Skeletal muscle tissue (tissue), 4 donors: ENCODE data around the gene RAF1. TPM values are rescaled to one million over a fixed set of nuclear protein-coding genes. Genes with fewer than 3 reads are reported as not detected.
"Not testable (repeated sequence)": the region's sequence is repeated elsewhere in the genome, so short reads cannot be mapped to it uniquely, and the experiment has no call there.

ENCODE experiments used
- H3K27ac ChIP-seq: one replicate; pipeline ENCODE4 v1.7.0; 2013; ENCODE audit warnings: mild to moderate bottlenecking, low read depth, low read length, inconsistent platforms
- H3K27me3 ChIP-seq, 3 donors: one replicate each; pipeline ENCODE4 v1.7.0; 2013; ENCODE audit warnings: low read length in 3 of 3; ENCODE audit not compliant: control insufficient read depth in 3 of 3, insufficient read depth in 3 of 3
- H3K36me3 ChIP-seq, 3 donors: one replicate each; pipeline ENCODE4 v1.7.0; 2013; ENCODE audit warnings: low read length in 3 of 3; ENCODE audit not compliant: control insufficient read depth in 3 of 3, insufficient read depth in 3 of 3
- H3K4me1 ChIP-seq, 3 donors: one replicate each; pipeline ENCODE4 v1.7.0; 2013; ENCODE audit warnings: low read length in 3 of 3, mild to moderate bottlenecking in 3 of 3; ENCODE audit not compliant: control insufficient read depth in 3 of 3, insufficient read depth in 3 of 3
- H3K4me3 ChIP-seq, 3 donors: one replicate each; pipeline ENCODE4 v1.7.0; 2013; ENCODE audit warnings: low read length in 3 of 3
- H3K9ac ChIP-seq, 3 donors: one replicate each; pipeline ENCODE4 v1.7.0; 2013; ENCODE audit warnings: low read length in 3 of 3, mild to moderate bottlenecking in 3 of 3, moderate library complexity in 2 of 3, low read depth in 1 of 3
- H3K9me3 ChIP-seq, 3 donors: one replicate each; pipeline ENCODE4 v1.7.0; 2013; ENCODE audit warnings: low read length in 3 of 3; ENCODE audit not compliant: control insufficient read depth in 3 of 3
- total RNA-seq: library from RNA; depleted of rRNA; stranded (reverse); fragments of >200 nt; gene quantifications from one replicate; pipeline ENCODE4 v1.2.3, GENCODE V29; 2014
- donor health status: Osteomylitis.

Gene RAF1
- total RNA-seq, 1 donor from 2014 or later = 131 TPM

DNA sequence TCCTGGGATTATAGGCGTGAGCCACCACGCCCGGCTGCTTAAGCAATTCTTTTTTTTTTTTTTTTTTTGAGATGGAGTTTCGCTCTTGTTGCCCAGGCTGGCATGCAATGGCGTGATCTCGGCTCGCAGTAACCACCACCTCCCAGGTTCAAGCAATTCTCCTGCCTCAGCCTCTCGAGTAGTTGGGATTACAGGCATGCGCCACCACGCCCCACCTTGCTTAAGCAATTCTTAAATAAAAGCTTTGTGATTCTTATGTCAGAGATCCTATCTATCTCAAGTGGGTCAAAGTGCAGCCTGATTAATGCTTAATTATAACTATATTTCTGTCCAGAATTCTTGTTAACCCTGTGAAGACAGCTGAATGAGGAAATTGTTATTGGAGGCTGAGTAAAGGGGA, 37.7 kb upstream of the RAF1 start:
- not testable (repeated sequence) for H3K4me3 ChIP-seq, H3K27me3 ChIP-seq, H3K36me3 ChIP-seq, H3K9ac ChIP-seq, H3K27ac ChIP-seq, H3K9me3 ChIP-seq
- peaks cover 5 to 20% (median 11%) of the 10 kb centered on the region in 3 donors for H3K4me1 ChIP-seq

GRCh38 chr3:12700800-12701199, 36.9 kb upstream of the RAF1 start:
- H3K27me3 ChIP-seq = no peaks in the 10 kb centered on the region
- H3K4me3 ChIP-seq = no peak overlapping the region
- no peak overlapping the region for H3K27ac ChIP-seq
- H3K4me1 ChIP-seq = peaks cover 0 to 14% (median 8%) of the 10 kb centered on the region in 3 donors
- no peak overlapping the region for H3K9ac ChIP-seq
- no peaks in the 10 kb centered on the region for H3K9me3 ChIP-seq
- H3K36me3 ChIP-seq = no peaks in the 10 kb centered on the region

DNA sequence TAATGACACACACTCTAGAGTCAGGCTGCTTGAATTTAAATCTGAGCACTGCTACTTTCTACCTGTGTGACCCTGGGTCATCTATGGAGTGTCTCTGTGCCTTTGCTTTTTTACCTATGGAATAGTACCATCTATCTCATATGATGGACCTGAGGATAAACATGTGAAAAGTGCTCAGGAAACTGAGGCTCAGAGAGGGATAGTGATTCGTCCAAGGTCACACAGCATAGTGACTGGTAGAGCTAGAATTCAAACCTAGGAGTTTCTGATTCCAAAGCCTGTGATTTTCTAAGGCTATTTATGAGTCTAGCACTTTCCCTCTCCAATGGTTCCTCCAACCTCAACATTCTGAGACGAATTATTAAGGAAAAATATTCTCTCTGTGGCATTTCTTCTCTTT, 32.0 kb upstream of the RAF1 start:
- H3K4me3 ChIP-seq = no peak overlapping the region
- no peaks in the 10 kb centered on the region for H3K36me3 ChIP-seq
- H3K4me1 ChIP-seq = peaks cover 5 to 21% (median 15%) of the 10 kb centered on the region in 3 donors
- H3K27me3 ChIP-seq = no peaks in the 10 kb centered on the region
- no peaks in the 10 kb centered on the region for H3K9me3 ChIP-seq
- H3K27ac ChIP-seq = no peak overlapping the region
- no peak overlapping the region for H3K9ac ChIP-seq

GRCh38 chr3:12695112-12695511, 31.2 kb upstream of the RAF1 start:
- peak overlapping the region; percentile 81 for H3K27ac ChIP-seq
- H3K9me3 ChIP-seq = no peaks in the 10 kb centered on the region
- H3K4me1 ChIP-seq = peaks cover 5 to 21% (median 15%) of the 10 kb centered on the region in 3 donors
- no peak overlapping the region for H3K4me3 ChIP-seq
- no peaks in the 10 kb centered on the region for H3K36me3 ChIP-seq
- peak overlapping the region in 2 of 3 donors; percentile 47 to 80 for H3K9ac ChIP-seq
- no peaks in the 10 kb centered on the region for H3K27me3 ChIP-seq

- Histone ChIP-seq H3K27me3 (no peaks in the 10 kb centered on the region), H3K9me3 (no peaks in the 10 kb centered on the region), H3K9ac (no peak overlapping the region), H3K27ac (no peak overlapping the region), H3K4me1 (peaks cover 5 to 21% (median 15%) of the 10 kb centered on the region in 3 donors), H3K36me3 (no peaks in the 10 kb centered on the region), H3K4me3 (no peak overlapping the region)
Measured at GRCh38 chr3:12692444-12692843, 28.5 kb upstream of the RAF1 start.

DNA sequence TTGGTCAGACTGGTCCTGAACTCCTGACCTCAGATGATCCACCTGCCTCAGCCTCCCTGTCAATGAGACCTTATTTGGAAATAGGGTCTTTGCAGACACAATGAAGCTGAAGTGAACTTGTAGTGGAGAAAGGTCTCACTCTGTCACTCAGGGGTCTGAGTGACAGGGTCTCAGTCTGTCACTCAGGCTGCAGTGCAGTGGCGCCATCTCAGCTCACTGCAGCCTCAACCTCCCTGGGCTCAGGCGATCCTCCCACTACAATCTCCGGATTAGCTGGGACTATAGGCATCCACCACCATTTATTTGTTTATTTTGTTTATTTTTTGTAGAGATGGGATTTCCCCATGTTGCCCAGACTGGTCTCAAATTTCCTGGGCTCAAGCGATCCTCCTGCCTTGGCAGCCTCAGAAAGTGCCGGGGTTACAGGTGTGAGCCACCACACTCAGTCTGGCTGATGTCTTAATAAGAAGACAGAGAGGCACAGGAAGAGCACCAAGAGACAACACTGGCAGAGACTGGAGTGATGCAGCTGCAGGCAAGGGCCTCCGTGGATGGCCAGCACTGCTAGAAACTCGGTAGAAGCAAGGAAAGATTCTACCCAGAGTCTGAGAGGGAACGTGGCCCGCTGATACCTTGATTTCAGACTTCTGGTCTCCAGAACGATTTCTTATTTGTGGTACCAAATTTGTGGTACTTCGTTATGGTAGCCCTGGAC, 26.2 kb upstream of the RAF1 start:
- no peak overlapping the region for H3K4me3 ChIP-seq
- H3K27me3 ChIP-seq = no peaks in the 10 kb centered on the region
- no peaks in the 10 kb centered on the region for H3K36me3 ChIP-seq
- H3K9me3 ChIP-seq = no peaks in the 10 kb centered on the region
- H3K27ac ChIP-seq = no peak overlapping the region
- peaks cover 5 to 20% (median 15%) of the 10 kb centered on the region in 3 donors for H3K4me1 ChIP-seq
- peak overlapping the region in 1 of 3 donors; percentile 40 for H3K9ac ChIP-seq

- Histone ChIP-seq H3K9ac (peak overlapping the region in 1 of 3 donors; percentile 16), H3K27me3 (no peaks in the 10 kb centered on the region), H3K4me1 (no peaks in the 10 kb centered on the region)
Measured at GRCh38 chr3:12687948-12688347, 24.0 kb upstream of the RAF1 start.

GRCh38 chr3:12686096-12686495, 22.2 kb upstream of the RAF1 start:
- Histone ChIP-seq H3K9ac (no peak overlapping the region), H3K4me3 (no peak overlapping the region), H3K36me3 (no peaks in the 10 kb centered on the region), H3K27ac (no peak overlapping the region), H3K27me3 (no peaks in the 10 kb centered on the region), H3K9me3 (no peaks in the 10 kb centered on the region), H3K4me1 (peaks cover 0 to 15% (median 6%) of the 10 kb centered on the region in 3 donors)

More at GRCh38 chr3:12687948-12688347, 24.0 kb upstream of the RAF1 start:
- Histone ChIP-seq H3K9me3 (no peaks in the 10 kb centered on the region), H3K36me3 (no peaks in the 10 kb centered on the region), H3K4me3 (no peak overlapping the region), H3K27ac (no peak overlapping the region)

DNA sequence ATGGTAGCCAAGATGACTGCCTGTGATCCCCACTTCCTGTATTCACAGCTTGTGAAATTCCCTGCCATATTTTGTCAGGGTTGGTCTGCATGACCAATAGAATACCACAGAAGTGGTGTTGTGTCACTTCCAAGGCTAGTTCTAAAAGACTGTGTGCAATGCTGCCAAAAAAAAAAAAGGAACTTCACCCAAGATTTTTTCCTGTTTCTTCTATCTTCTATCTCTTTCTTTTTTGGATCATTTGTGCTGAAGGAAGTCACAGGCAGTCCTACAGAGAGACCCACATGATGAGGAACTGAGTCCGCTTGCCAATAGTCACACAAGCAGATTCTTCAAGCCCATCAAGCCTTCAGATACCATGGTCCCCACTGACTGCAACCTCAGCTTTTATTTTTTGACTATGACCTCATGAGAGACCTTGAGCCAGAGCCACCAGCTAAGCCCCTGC, 18.1 kb upstream of the RAF1 start:
- Histone ChIP-seq H3K27me3 (no peaks in the 10 kb centered on the region), H3K36me3 (no peaks in the 10 kb centered on the region), H3K4me1 (peaks cover 0 to 15% (median 8%) of the 10 kb centered on the region in 3 donors), H3K27ac (peak overlapping the region; percentile 64), H3K4me3 (no peak overlapping the region), H3K9me3 (no peaks in the 10 kb centered on the region), H3K9ac (no peak overlapping the region)

- H3K4me3 ChIP-seq = no peak overlapping the region
- no peaks in the 10 kb centered on the region for H3K27me3 ChIP-seq
- no peak overlapping the region for H3K9ac ChIP-seq
- H3K36me3 ChIP-seq = no peaks in the 10 kb centered on the region
- no peaks in the 10 kb centered on the region for H3K9me3 ChIP-seq
- H3K4me1 ChIP-seq = peaks cover 0 to 15% (median 8%) of the 10 kb centered on the region in 3 donors
- H3K27ac ChIP-seq = peak overlapping the region; percentile 64
Measured at GRCh38 chr3:12681089-12681942, 17.4 kb upstream of the RAF1 start.
